SK-N-SH (cell line): ENCODE data around the gene MEP1A.

Source experiments
- CTCF ChIP-seq: fragments of 200-600 bp; sonication (generic); IDR thresholded peaks from 2 replicates; pipeline ENCODE4 v1.6.1; 2017; ENCODE audit warnings: antibody characterized with exemption, mild to moderate bottlenecking, moderate library complexity
- EP300 ChIP-seq, 2 experiments: IDR thresholded peaks; 2 replicates each; pipeline versions ENCODE4 v1.4.0 to v1.6.1; 2012; ENCODE audit warnings: borderline replicate concordance in 1 of 2, low read depth in 1 of 2, low read length in 1 of 2
- REST ChIP-seq: IDR thresholded peaks from 2 replicates; pipeline ENCODE4 v1.6.1; 2012; ENCODE audit warnings: mild to moderate bottlenecking, low read depth, low read length, moderate library complexity
- YY1 ChIP-seq: IDR thresholded peaks from 2 replicates; pipeline ENCODE4 v1.4.0; 2012; ENCODE audit warnings: low read depth, mild to moderate bottlenecking

GRCh38 chr6:46821458-46821881 is 28.3 kb downstream of the MEP1A start:
- TF ChIP-seq CTCF = no peak
- TF ChIP-seq REST = no peak
- no peak for TF ChIP-seq YY1
- no peak for TF ChIP-seq EP300 (IDR thresholded peaks at IDR 0.05; ENCODE audit: borderline replicate concordance in 1 of 2, low read depth in 1 of 2, low read length in 1 of 2)
